ENCODE data around the gene NXPH1.

Gene NXPH1

GRCh38 chr7:8742837-8743236 is 309.4 kb downstream of the NXPH1 start:
- H3K4me1 ChIP-seq (ENCODE audit: insufficient read depth, low read length): no peaks in the 10 kb centered on the region
- H3K9ac ChIP-seq (ENCODE audit: low read length): no peak overlapping the region
- no peaks in the 10 kb centered on the region for H3K9me3 ChIP-seq (ENCODE audit: low read length)
- H3K36me3 ChIP-seq (ENCODE audit: insufficient read depth, low read length): no peaks in the 10 kb centered on the region
- no peak overlapping the region for H3K27ac ChIP-seq (ENCODE audit: low read depth, low read length)
- no peaks in the 10 kb centered on the region for H3K27me3 ChIP-seq (ENCODE audit: control insufficient read depth in 1 of 2, insufficient read depth in 2 of 2, low read length in 2 of 2)
- H3K4me3 ChIP-seq (ENCODE audit: low read depth in 1 of 2, low read length in 2 of 2): no peak overlapping the region

GRCh38 chr7:8747338-8747737 is 313.9 kb downstream of the NXPH1 start:
- H3K27ac ChIP-seq (ENCODE audit: low read depth, low read length): no peak overlapping the region
- H3K9me3 ChIP-seq (ENCODE audit: low read length): no peaks in the 10 kb centered on the region
- H3K4me1 ChIP-seq (ENCODE audit: insufficient read depth, low read length): no peaks in the 10 kb centered on the region
- H3K36me3 ChIP-seq (ENCODE audit: insufficient read depth, low read length): no peaks in the 10 kb centered on the region
- no peaks in the 10 kb centered on the region for H3K27me3 ChIP-seq (ENCODE audit: control insufficient read depth in 1 of 2, insufficient read depth in 2 of 2, low read length in 2 of 2)
- H3K9ac ChIP-seq (ENCODE audit: low read length): no peak overlapping the region
- no peak overlapping the region for H3K4me3 ChIP-seq (ENCODE audit: low read depth in 1 of 2, low read length in 2 of 2)

- H3K27me3 ChIP-seq (ENCODE audit: control insufficient read depth in 1 of 2, insufficient read depth in 2 of 2, low read length in 2 of 2): no peaks in the 10 kb centered on the region
- H3K27ac ChIP-seq (ENCODE audit: low read depth, low read length): no peak overlapping the region
- no peaks in the 10 kb centered on the region for H3K36me3 ChIP-seq (ENCODE audit: insufficient read depth, low read length)
- H3K4me3 ChIP-seq (ENCODE audit: low read depth in 1 of 2, low read length in 2 of 2): no peak overlapping the region
- no peaks in the 10 kb centered on the region for H3K4me1 ChIP-seq (ENCODE audit: insufficient read depth, low read length)
- H3K9me3 ChIP-seq (ENCODE audit: low read length): no peaks in the 10 kb centered on the region
- no peak overlapping the region for H3K9ac ChIP-seq (ENCODE audit: low read length)
Measured at GRCh38 chr7:8751557-8752231, 318.3 kb downstream of the NXPH1 start.

- H3K4me3 ChIP-seq (ENCODE audit: low read depth in 1 of 2, low read length in 2 of 2): no peak overlapping the region
- H3K27me3 ChIP-seq (ENCODE audit: control insufficient read depth in 1 of 2, insufficient read depth in 2 of 2, low read length in 2 of 2): no peaks in the 10 kb centered on the region
- H3K4me1 ChIP-seq (ENCODE audit: insufficient read depth, low read length): no peaks in the 10 kb centered on the region
- no peaks in the 10 kb centered on the region for H3K36me3 ChIP-seq (ENCODE audit: insufficient read depth, low read length)
- no peak overlapping the region for H3K27ac ChIP-seq (ENCODE audit: low read depth, low read length)
- H3K9ac ChIP-seq (ENCODE audit: low read length): no peak overlapping the region
- no peaks in the 10 kb centered on the region for H3K9me3 ChIP-seq (ENCODE audit: low read length)
Measured at GRCh38 chr7:8753355-8753754, 319.9 kb downstream of the NXPH1 start.

- Histone ChIP-seq H3K9ac (ENCODE audit: low read length) (no peak overlapping the region), H3K9me3 (ENCODE audit: low read length) (no peaks in the 10 kb centered on the region), H3K4me3 (ENCODE audit: low read depth in 1 of 2, low read length in 2 of 2) (no peak overlapping the region), H3K27ac (ENCODE audit: low read depth, low read length) (no peak overlapping the region), H3K4me1 (ENCODE audit: insufficient read depth, low read length) (no peaks in the 10 kb centered on the region), H3K36me3 (ENCODE audit: insufficient read depth, low read length) (no peaks in the 10 kb centered on the region), H3K27me3 (ENCODE audit: control insufficient read depth in 1 of 2, insufficient read depth in 2 of 2, low read length in 2 of 2) (no peaks in the 10 kb centered on the region)
Measured at GRCh38 chr7:8761731-8762130, 328.3 kb downstream of the NXPH1 start.

- no peak overlapping the region for H3K4me3 ChIP-seq (ENCODE audit: low read depth in 1 of 2, low read length in 2 of 2)
- no peaks in the 10 kb centered on the region for H3K36me3 ChIP-seq (ENCODE audit: insufficient read depth, low read length)
- H3K27me3 ChIP-seq (ENCODE audit: control insufficient read depth in 1 of 2, insufficient read depth in 2 of 2, low read length in 2 of 2): no peaks in the 10 kb centered on the region
- no peak overlapping the region for H3K27ac ChIP-seq (ENCODE audit: low read depth, low read length)
- H3K4me1 ChIP-seq (ENCODE audit: insufficient read depth, low read length): no peaks in the 10 kb centered on the region
- H3K9ac ChIP-seq (ENCODE audit: low read length): no peak overlapping the region
- H3K9me3 ChIP-seq (ENCODE audit: low read length): no peaks in the 10 kb centered on the region
Measured at GRCh38 chr7:8762803-8763202, 329.4 kb downstream of the NXPH1 start.

GRCh38 chr7:8765374-8765773 is 332.0 kb downstream of the NXPH1 start:
- H3K27me3 ChIP-seq (ENCODE audit: control insufficient read depth in 1 of 2, insufficient read depth in 2 of 2, low read length in 2 of 2): no peaks in the 10 kb centered on the region
- no peak overlapping the region for H3K4me3 ChIP-seq (ENCODE audit: low read depth in 1 of 2, low read length in 2 of 2)
- no peaks in the 10 kb centered on the region for H3K4me1 ChIP-seq (ENCODE audit: insufficient read depth, low read length)
- H3K27ac ChIP-seq (ENCODE audit: low read depth, low read length): no peak overlapping the region
- no peaks in the 10 kb centered on the region for H3K36me3 ChIP-seq (ENCODE audit: insufficient read depth, low read length)
- H3K9me3 ChIP-seq (ENCODE audit: low read length): no peaks in the 10 kb centered on the region
- no peak overlapping the region for H3K9ac ChIP-seq (ENCODE audit: low read length)

- Histone ChIP-seq H3K36me3 (ENCODE audit: insufficient read depth, low read length) (no peaks in the 10 kb centered on the region), H3K27ac (ENCODE audit: low read depth, low read length) (no peak overlapping the region), H3K4me1 (ENCODE audit: insufficient read depth, low read length) (no peaks in the 10 kb centered on the region), H3K9me3 (ENCODE audit: low read length) (no peaks in the 10 kb centered on the region), H3K9ac (ENCODE audit: low read length) (no peak overlapping the region), H3K27me3 (ENCODE audit: control insufficient read depth in 1 of 2, insufficient read depth in 2 of 2, low read length in 2 of 2) (no peaks in the 10 kb centered on the region), H3K4me3 (ENCODE audit: low read depth in 1 of 2, low read length in 2 of 2) (no peak overlapping the region)
Measured at GRCh38 chr7:8773518-8773917, 340.1 kb downstream of the NXPH1 start.

GRCh38 chr7:8778459-8778858 is 345.1 kb downstream of the NXPH1 start:
- Histone ChIP-seq H3K36me3 (ENCODE audit: insufficient read depth, low read length) (no peaks in the 10 kb centered on the region), H3K9ac (ENCODE audit: low read length) (no peak overlapping the region), H3K27me3 (ENCODE audit: control insufficient read depth in 1 of 2, insufficient read depth in 2 of 2, low read length in 2 of 2) (no peaks in the 10 kb centered on the region), H3K9me3 (ENCODE audit: low read length) (no peaks in the 10 kb centered on the region), H3K4me3 (ENCODE audit: low read depth in 1 of 2, low read length in 2 of 2) (no peak overlapping the region), H3K4me1 (ENCODE audit: insufficient read depth, low read length) (no peaks in the 10 kb centered on the region), H3K27ac (ENCODE audit: low read depth, low read length) (no peak overlapping the region)

- Histone ChIP-seq H3K36me3 (ENCODE audit: insufficient read depth, low read length) (no peaks in the 10 kb centered on the region), H3K4me1 (ENCODE audit: insufficient read depth, low read length) (no peaks in the 10 kb centered on the region), H3K27me3 (ENCODE audit: control insufficient read depth in 1 of 2, insufficient read depth in 2 of 2, low read length in 2 of 2) (no peaks in the 10 kb centered on the region), H3K9me3 (ENCODE audit: low read length) (no peaks in the 10 kb centered on the region), H3K4me3 (ENCODE audit: low read depth in 1 of 2, low read length in 2 of 2) (no peak overlapping the region), H3K27ac (ENCODE audit: low read depth, low read length) (no peak overlapping the region), H3K9ac (ENCODE audit: low read length) (no peak overlapping the region)
Measured at GRCh38 chr7:8781166-8781565, 347.8 kb downstream of the NXPH1 start.

GRCh38 chr7:8783229-8783628 is 349.8 kb downstream of the NXPH1 start:
- H3K27ac ChIP-seq (ENCODE audit: low read depth, low read length): no peak overlapping the region
- H3K9ac ChIP-seq (ENCODE audit: low read length): no peak overlapping the region
- no peaks in the 10 kb centered on the region for H3K36me3 ChIP-seq (ENCODE audit: insufficient read depth, low read length)
- H3K27me3 ChIP-seq (ENCODE audit: control insufficient read depth in 1 of 2, insufficient read depth in 2 of 2, low read length in 2 of 2): no peaks in the 10 kb centered on the region
- H3K4me3 ChIP-seq (ENCODE audit: low read depth in 1 of 2, low read length in 2 of 2): no peak overlapping the region
- H3K4me1 ChIP-seq (ENCODE audit: insufficient read depth, low read length): no peaks in the 10 kb centered on the region
- H3K9me3 ChIP-seq (ENCODE audit: low read length): no peaks in the 10 kb centered on the region

GRCh38 chr7:8785081-8785480 is 351.7 kb downstream of the NXPH1 start:
- H3K4me1 ChIP-seq (ENCODE audit: insufficient read depth, low read length): no peaks in the 10 kb centered on the region
- no peaks in the 10 kb centered on the region for H3K27me3 ChIP-seq (ENCODE audit: control insufficient read depth in 1 of 2, insufficient read depth in 2 of 2, low read length in 2 of 2)

More at GRCh38 chr7:8785081-8785480, 351.7 kb downstream of the NXPH1 start:
- no peak overlapping the region for H3K4me3 ChIP-seq (ENCODE audit: low read depth in 1 of 2, low read length in 2 of 2)
- H3K27ac ChIP-seq (ENCODE audit: low read depth, low read length): no peak overlapping the region
- no peaks in the 10 kb centered on the region for H3K36me3 ChIP-seq (ENCODE audit: insufficient read depth, low read length)
- no peaks in the 10 kb centered on the region for H3K9me3 ChIP-seq (ENCODE audit: low read length)
- H3K9ac ChIP-seq (ENCODE audit: low read length): no peak overlapping the region
